COLO829 (cell line): ENCODE data around the gene NR3C2.
"Not testable (repeated sequence)": the region's sequence is repeated elsewhere in the genome, so short reads cannot be mapped to it uniquely, and the experiment has no call there.

Source experiments
- DNase-seq: peaks from one replicate; pipeline ENCODE4 v3.0.0; 2012; ENCODE audit warnings: low spot score

The NR3C2 gene

GRCh38 chr4:148366251-148366650, 76.0 kb downstream of the NR3C2 start:
- no peak for DNase-seq

DNA sequence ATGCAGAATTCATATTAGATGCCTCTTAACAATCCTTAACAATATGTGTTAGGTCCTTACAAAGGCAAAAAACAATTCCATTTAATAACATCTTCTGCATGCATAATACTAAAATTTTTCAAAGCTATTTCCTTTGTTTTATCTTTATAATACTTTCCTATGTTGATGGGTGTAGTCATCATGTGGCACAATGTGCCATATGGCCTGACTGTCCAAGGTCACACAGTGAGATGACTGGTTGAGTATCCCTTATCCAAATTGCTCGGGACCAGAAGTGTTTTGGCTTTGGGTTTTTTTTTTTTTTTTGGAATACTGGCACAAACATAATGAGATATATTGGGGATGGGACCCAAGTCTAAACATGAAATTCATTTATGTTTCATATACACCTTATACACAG, 77.7 kb downstream of the NR3C2 start:
- no peak for DNase-seq

DNA sequence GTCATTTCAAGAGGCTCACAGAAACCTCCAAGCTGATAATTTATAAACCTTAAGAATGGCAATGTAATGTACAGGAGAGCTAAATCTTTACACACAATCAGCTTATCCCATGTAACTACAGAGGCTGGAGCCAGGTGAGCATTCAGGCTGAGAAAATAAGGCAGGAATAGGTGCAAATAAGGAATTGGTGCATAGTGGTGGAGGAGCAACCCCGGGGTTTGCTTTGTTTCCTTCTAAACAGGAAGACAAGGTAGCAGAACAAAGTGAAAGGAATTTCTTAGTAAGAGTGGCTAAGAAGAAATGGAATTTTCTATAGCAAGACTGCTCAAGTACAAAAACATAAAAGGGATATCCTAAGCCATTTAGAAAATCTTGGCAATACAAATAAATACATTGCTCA, 82.4 kb downstream of the NR3C2 start:
- DNase-seq: no peak

GRCh38 chr4:148355442-148356123, 86.6 kb downstream of the NR3C2 start:
- DNase-seq: no peak

DNA sequence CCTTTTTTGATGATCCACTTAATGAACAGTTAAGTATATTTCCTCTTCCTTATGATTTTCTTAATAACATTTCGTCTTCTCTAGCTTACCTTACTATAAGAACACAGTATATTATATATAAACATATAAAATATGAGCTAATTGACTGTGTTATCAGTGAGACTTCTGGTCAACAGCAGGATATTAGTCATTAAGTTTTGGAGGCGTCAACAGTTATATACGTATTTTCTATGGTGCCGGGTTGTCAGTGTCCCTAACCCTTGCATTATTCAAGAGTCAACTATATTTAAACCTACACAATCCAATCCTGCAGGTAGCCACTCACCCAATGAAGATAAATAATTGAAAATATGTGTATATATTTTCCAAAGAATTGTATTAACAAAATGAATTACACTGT, 88.0 kb downstream of the NR3C2 start:
- no peak for DNase-seq

DNA sequence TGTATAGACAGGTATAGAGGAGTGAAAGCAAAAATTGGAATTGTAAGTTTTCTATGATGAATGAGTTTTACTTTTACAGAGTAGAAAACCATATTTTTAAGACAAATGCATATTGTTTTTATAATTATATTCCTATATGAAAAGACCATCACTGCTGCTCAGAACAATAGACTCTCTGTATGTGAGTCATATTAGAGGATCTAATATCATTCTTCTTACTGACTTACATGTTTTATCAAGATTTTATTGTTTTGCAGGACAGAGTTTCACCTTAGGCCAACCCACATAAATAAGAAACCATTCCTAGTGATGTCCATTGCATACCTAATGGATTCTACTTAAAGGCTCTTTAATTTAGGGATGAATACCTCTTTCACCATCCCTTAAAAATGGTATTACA, 88.6 kb downstream of the NR3C2 start:
- no peak for DNase-seq

GRCh38 chr4:148349153-148349552, 93.1 kb downstream of the NR3C2 start:
- no peak for DNase-seq

DNA sequence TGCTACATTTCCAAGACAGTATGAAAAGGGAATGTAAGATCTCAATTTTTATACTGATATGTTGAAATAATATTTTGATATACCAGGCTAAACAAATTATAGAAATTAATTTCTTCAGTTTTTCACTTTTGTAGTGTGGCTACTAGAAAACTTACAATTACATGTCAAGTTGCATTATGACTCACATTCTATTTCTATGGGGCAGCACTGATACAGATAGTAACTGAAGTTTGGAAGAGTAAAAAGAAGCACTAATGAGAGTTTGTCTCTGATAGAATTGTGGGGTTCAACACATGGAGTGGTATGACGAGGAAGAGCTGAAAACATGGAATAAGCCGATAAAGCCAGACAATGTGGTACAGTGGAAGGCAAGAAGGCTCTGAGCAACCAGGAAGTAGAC, 95.6 kb downstream of the NR3C2 start:
- DNase-seq: no peak

GRCh38 chr4:148345509-148345908, 96.7 kb downstream of the NR3C2 start:
- no peak for DNase-seq

- DNase-seq: no peak
Measured at GRCh38 chr4:148344941-148345340, 97.3 kb downstream of the NR3C2 start.

GRCh38 chr4:148344352-148344751, 97.9 kb downstream of the NR3C2 start:
- DNase-seq: no peak

DNA sequence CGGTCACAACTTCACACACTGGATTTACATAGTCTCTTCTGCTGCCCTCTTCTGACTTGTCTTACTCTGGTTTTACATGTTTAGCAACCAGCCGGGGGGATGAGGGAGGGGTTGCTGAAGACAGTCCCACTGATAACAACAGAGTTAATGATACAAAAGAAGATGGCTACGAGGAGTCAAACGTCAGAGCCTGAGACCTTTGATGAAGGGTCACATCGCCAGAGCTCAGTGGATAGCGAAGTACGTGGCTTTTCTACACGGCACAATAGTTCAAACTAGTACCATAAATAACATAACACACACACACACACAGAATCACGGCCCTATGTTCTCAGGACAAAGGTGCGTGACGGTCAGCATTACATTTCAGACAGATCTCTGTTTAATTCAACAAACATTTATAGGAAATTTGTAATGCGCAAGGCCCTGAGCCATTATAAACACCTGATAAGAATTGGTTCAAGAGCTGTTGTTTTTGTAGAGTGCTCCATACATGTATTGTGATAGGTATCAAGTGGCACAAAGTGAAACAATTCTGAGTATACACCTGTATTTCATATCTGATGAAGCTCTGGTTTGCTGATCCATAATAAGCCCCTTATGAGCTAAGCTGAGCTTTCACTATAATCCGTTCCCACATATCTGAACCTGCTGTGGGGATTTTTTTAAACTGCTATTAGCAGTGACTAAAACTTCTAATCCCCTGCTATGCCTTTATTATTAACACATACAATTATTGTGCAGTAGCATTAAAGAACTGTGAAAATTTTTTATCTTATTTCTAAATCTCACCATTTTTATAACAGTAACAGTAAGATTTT, 100.0 kb downstream of the NR3C2 start:
- DNase-seq: no peak

DNA sequence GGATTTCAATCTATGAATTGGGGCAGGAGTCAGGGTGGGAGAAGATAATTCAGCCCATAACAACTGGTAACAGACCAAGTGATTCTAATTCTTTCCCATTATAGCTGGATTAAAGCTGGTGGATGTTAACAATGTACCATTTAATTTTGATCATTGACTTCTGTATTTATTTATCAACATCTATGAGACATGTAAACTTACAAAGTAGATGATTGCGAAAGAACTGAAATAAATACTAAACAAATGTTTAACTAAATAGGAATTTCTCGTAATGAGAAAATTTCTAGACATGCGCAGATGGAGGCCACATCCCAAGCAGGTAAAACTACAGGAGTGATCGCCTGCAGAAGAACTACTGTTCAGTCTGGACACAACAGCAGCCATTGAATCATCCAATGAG, 107.1 kb downstream of the NR3C2 start:
- DNase-seq: no peak

DNA sequence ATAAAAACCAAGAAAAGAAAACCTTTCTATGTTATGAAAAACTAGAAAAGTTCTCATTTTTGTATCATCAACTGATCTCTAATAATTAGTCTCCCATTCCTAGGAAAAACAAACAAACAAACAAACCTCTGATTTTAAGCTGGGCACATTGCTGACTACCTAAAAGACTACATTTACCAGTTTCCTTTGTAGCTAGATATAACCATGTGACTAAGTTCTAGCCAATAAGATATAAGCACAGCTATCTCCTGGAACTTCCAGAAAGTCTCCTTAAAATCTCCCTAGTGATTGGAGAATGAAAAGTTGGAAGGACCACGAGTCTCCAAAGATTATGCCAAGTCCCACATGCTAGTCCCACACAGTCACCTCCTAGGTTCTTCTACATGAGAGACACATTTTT, 108.9 kb downstream of the NR3C2 start:
- DNase-seq: no peak

- DNase-seq: no peak
Measured at GRCh38 chr4:148332486-148332885, 109.7 kb downstream of the NR3C2 start.

- no peak for DNase-seq
Measured at GRCh38 chr4:148330724-148331123, 111.5 kb downstream of the NR3C2 start.

GRCh38 chr4:148330161-148330560, 112.1 kb downstream of the NR3C2 start:
- no peak for DNase-seq

GRCh38 chr4:148329751-148330150, 112.5 kb downstream of the NR3C2 start:
- no peak for DNase-seq

GRCh38 chr4:148327683-148328082, 114.5 kb downstream of the NR3C2 start:
- DNase-seq: no peak

DNA sequence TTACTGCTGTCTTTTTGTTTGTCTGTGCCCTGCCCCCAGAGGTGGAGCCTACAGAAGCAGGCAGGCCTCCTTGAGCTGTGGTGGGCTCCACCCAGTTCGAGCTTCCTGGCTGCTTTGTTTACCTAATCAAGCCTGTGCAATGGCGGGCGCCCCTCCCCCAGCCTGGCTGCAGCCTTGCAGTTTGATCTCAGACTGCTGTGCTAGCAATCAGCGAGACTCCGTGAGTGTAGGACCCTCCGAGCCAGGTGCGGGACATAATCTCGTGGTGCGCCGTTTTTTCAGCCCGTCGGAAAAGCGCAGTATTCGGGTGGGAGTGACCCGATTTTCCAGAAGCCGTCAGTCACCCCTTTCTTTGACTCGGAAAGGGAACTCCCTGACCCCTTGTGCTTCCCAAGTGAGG, 118.9 kb downstream of the NR3C2 start:
- not testable (repeated sequence) for DNase-seq

- no peak for DNase-seq
Measured at GRCh38 chr4:148315049-148315448, 127.2 kb downstream of the NR3C2 start.

DNA sequence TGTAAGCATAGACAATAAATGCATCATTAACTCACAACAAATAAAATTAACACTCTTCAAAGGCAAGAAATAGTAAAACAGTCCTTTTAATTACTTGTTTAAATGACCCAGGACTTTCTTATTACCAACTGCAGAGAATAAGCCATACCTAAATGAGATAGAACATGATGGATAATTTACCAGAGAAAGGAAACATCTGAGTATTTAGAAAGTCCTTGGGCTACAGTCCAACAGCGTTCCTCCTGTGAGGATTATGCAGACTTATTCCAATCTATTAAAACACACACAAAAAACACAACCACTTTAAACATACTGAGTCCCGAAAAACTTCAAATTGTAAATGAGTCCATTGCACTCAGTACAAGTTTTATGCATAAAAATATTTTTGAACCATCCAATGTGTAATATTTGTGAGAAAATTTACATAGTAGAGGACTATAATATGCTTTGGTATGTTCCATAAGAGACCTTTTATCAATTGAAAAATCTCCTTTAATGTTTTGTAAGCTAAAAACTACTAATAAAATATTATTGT, 129.2 kb downstream of the NR3C2 start:
- no peak for DNase-seq

DNA sequence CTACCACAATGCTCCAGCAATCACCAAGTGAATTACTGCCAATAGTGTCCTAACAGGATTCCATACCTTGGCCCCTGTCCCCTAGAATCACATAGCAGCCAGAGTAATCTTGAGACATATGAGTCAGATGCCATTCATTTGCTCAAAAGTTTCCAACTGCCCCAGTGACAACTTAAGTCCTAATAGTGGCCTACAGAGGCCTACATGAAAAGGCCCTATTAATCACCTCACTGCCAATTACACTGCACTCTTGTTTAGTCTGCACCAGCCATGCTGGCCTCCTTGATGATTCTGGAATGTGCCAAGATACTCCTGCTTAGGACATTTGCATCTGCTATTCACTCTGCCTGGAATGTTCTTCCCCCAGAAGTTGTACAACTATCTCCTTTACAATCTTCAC, 130.7 kb downstream of the NR3C2 start:
- DNase-seq: peak; percentile 4
